ENCODE data around the gene CRIM1.
"Not testable (repeated sequence)": the region's sequence is repeated elsewhere in the genome, so short reads cannot be mapped to it uniquely, and the experiment has no call there.

CRIM1 gene

GRCh38 chr2:36355151-36355889 lies at the start of gene CRIM1:
Gene CRIM1 (plus strand): TSS chr2:36355778. CDS start chr2:36356293, 515 bp downstream.
- H3K4me3 ChIP-seq (ENCODE audit: low read depth in 1 of 2, low read length in 2 of 2): peak within 1 kb of the TSS; percentile 69 to 88

GRCh38 chr2:36307441-36307840 lies 48.1 kb upstream of the CRIM1 start:
- Histone ChIP-seq H3K9ac (ENCODE audit: low read length) (no peak overlapping the region), H3K27me3 (ENCODE audit: control insufficient read depth in 1 of 2, insufficient read depth in 2 of 2, low read length in 2 of 2) (no peaks in the 10 kb centered on the region), H3K4me3 (ENCODE audit: low read depth in 1 of 2, low read length in 2 of 2) (no peak overlapping the region), H3K9me3 (ENCODE audit: low read length) (no peaks in the 10 kb centered on the region), H3K4me1 (ENCODE audit: insufficient read depth, low read length) (no peaks in the 10 kb centered on the region), H3K27ac (ENCODE audit: low read depth, low read length) (no peak overlapping the region), H3K36me3 (ENCODE audit: insufficient read depth, low read length) (no peaks in the 10 kb centered on the region)

More at GRCh38 chr2:36355151-36355889, at the start of gene CRIM1:
- H3K27me3 ChIP-seq (ENCODE audit: control insufficient read depth in 1 of 2, insufficient read depth in 2 of 2, low read length in 2 of 2): no peaks in the 10 kb centered on the region
- peak within 1 kb of the TSS; percentile 90 for H3K27ac ChIP-seq (ENCODE audit: low read depth, low read length)
- peak within 1 kb of the TSS; percentile 70 for H3K9ac ChIP-seq (ENCODE audit: low read length)
- no peaks in the 10 kb centered on the region for H3K9me3 ChIP-seq (ENCODE audit: low read length)
- peaks cover 21% of the 10 kb centered on the region for H3K4me1 ChIP-seq (ENCODE audit: insufficient read depth, low read length)
- H3K36me3 ChIP-seq (ENCODE audit: insufficient read depth, low read length): no peaks in the 10 kb centered on the region

GRCh38 chr2:36310444-36310843 lies 45.1 kb upstream of the CRIM1 start:
- H3K27me3 ChIP-seq (ENCODE audit: control insufficient read depth in 1 of 2, insufficient read depth in 2 of 2, low read length in 2 of 2); H3K27ac ChIP-seq (ENCODE audit: low read depth, low read length); H3K4me1 ChIP-seq (ENCODE audit: insufficient read depth, low read length); H3K9me3 ChIP-seq (ENCODE audit: low read length); H3K4me3 ChIP-seq (ENCODE audit: low read depth in 1 of 2, low read length in 2 of 2); H3K9ac ChIP-seq (ENCODE audit: low read length); H3K36me3 ChIP-seq (ENCODE audit: insufficient read depth, low read length): not testable (repeated sequence)

- no peak overlapping the region for H3K4me3 ChIP-seq (ENCODE audit: low read depth in 1 of 2, low read length in 2 of 2)
- no peak overlapping the region for H3K9ac ChIP-seq (ENCODE audit: low read length)
- H3K9me3 ChIP-seq (ENCODE audit: low read length): no peaks in the 10 kb centered on the region
- no peaks in the 10 kb centered on the region for H3K27me3 ChIP-seq (ENCODE audit: control insufficient read depth in 1 of 2, insufficient read depth in 2 of 2, low read length in 2 of 2)
- no peaks in the 10 kb centered on the region for H3K36me3 ChIP-seq (ENCODE audit: insufficient read depth, low read length)
- H3K4me1 ChIP-seq (ENCODE audit: insufficient read depth, low read length): no peaks in the 10 kb centered on the region
- H3K27ac ChIP-seq (ENCODE audit: low read depth, low read length): no peak overlapping the region
Observed at GRCh38 chr2:36318547-36318946, 37.0 kb upstream of the CRIM1 start.

GRCh38 chr2:36322108-36322507 lies 33.5 kb upstream of the CRIM1 start:
- H3K27ac ChIP-seq (ENCODE audit: low read depth, low read length): no peak overlapping the region
- H3K36me3 ChIP-seq (ENCODE audit: insufficient read depth, low read length): no peaks in the 10 kb centered on the region
- no peak overlapping the region for H3K9ac ChIP-seq (ENCODE audit: low read length)
- H3K9me3 ChIP-seq (ENCODE audit: low read length): no peaks in the 10 kb centered on the region
- H3K27me3 ChIP-seq (ENCODE audit: control insufficient read depth in 1 of 2, insufficient read depth in 2 of 2, low read length in 2 of 2): no peaks in the 10 kb centered on the region
- H3K4me1 ChIP-seq (ENCODE audit: insufficient read depth, low read length): no peaks in the 10 kb centered on the region
- no peak overlapping the region for H3K4me3 ChIP-seq (ENCODE audit: low read depth in 1 of 2, low read length in 2 of 2)

- Histone ChIP-seq H3K4me1 (ENCODE audit: insufficient read depth, low read length) (peaks cover 7% of the 10 kb centered on the region), H3K4me3 (ENCODE audit: low read depth in 1 of 2, low read length in 2 of 2) (no peak overlapping the region), H3K9ac (ENCODE audit: low read length) (no peak overlapping the region)
Observed at GRCh38 chr2:36326286-36326685, 29.3 kb upstream of the CRIM1 start.

GRCh38 chr2:36329251-36329650 lies 26.3 kb upstream of the CRIM1 start:
- Histone ChIP-seq H3K4me1 (ENCODE audit: insufficient read depth, low read length) (peaks cover 7% of the 10 kb centered on the region), H3K9ac (ENCODE audit: low read length) (no peak overlapping the region), H3K27me3 (ENCODE audit: control insufficient read depth in 1 of 2, insufficient read depth in 2 of 2, low read length in 2 of 2) (no peaks in the 10 kb centered on the region), H3K4me3 (ENCODE audit: low read depth in 1 of 2, low read length in 2 of 2) (no peak overlapping the region), H3K9me3 (ENCODE audit: low read length) (no peaks in the 10 kb centered on the region), H3K27ac (ENCODE audit: low read depth, low read length) (no peak overlapping the region), H3K36me3 (ENCODE audit: insufficient read depth, low read length) (no peaks in the 10 kb centered on the region)

More at GRCh38 chr2:36326286-36326685, 29.3 kb upstream of the CRIM1 start:
- Histone ChIP-seq H3K27ac (ENCODE audit: low read depth, low read length) (no peak overlapping the region), H3K9me3 (ENCODE audit: low read length) (no peaks in the 10 kb centered on the region), H3K27me3 (ENCODE audit: control insufficient read depth in 1 of 2, insufficient read depth in 2 of 2, low read length in 2 of 2) (no peaks in the 10 kb centered on the region), H3K36me3 (ENCODE audit: insufficient read depth, low read length) (no peaks in the 10 kb centered on the region)

- H3K9ac ChIP-seq (ENCODE audit: low read length): no peak overlapping the region
- H3K27ac ChIP-seq (ENCODE audit: low read depth, low read length): no peak overlapping the region
- H3K36me3 ChIP-seq (ENCODE audit: insufficient read depth, low read length): no peaks in the 10 kb centered on the region
Observed at GRCh38 chr2:36329746-36330472, 25.7 kb upstream of the CRIM1 start.

GRCh38 chr2:36330473-36331395 lies 24.8 kb upstream of the CRIM1 start:
- H3K36me3 ChIP-seq (ENCODE audit: insufficient read depth, low read length): no peaks in the 10 kb centered on the region

More at GRCh38 chr2:36329746-36330472, 25.7 kb upstream of the CRIM1 start:
- peaks cover 7% of the 10 kb centered on the region for H3K4me1 ChIP-seq (ENCODE audit: insufficient read depth, low read length)
- no peaks in the 10 kb centered on the region for H3K9me3 ChIP-seq (ENCODE audit: low read length)
- no peak overlapping the region for H3K4me3 ChIP-seq (ENCODE audit: low read depth in 1 of 2, low read length in 2 of 2)
- H3K27me3 ChIP-seq (ENCODE audit: control insufficient read depth in 1 of 2, insufficient read depth in 2 of 2, low read length in 2 of 2): no peaks in the 10 kb centered on the region

GRCh38 chr2:36333350-36334012 lies 22.1 kb upstream of the CRIM1 start:
- H3K9ac ChIP-seq (ENCODE audit: low read length): no peak overlapping the region
- H3K9me3 ChIP-seq (ENCODE audit: low read length): no peaks in the 10 kb centered on the region
- no peak overlapping the region for H3K4me3 ChIP-seq (ENCODE audit: low read depth in 1 of 2, low read length in 2 of 2)
- H3K27ac ChIP-seq (ENCODE audit: low read depth, low read length): no peak overlapping the region
- H3K36me3 ChIP-seq (ENCODE audit: insufficient read depth, low read length): no peaks in the 10 kb centered on the region
- H3K27me3 ChIP-seq (ENCODE audit: control insufficient read depth in 1 of 2, insufficient read depth in 2 of 2, low read length in 2 of 2): no peaks in the 10 kb centered on the region
- H3K4me1 ChIP-seq (ENCODE audit: insufficient read depth, low read length): peaks cover 7% of the 10 kb centered on the region

More at GRCh38 chr2:36330473-36331395, 24.8 kb upstream of the CRIM1 start:
- Histone ChIP-seq H3K9ac (ENCODE audit: low read length) (no peak overlapping the region), H3K9me3 (ENCODE audit: low read length) (no peaks in the 10 kb centered on the region), H3K4me3 (ENCODE audit: low read depth in 1 of 2, low read length in 2 of 2) (no peak overlapping the region), H3K4me1 (ENCODE audit: insufficient read depth, low read length) (peaks cover 7% of the 10 kb centered on the region), H3K27ac (ENCODE audit: low read depth, low read length) (no peak overlapping the region), H3K27me3 (ENCODE audit: control insufficient read depth in 1 of 2, insufficient read depth in 2 of 2, low read length in 2 of 2) (no peaks in the 10 kb centered on the region)
